HG02678 (cell line): ENCODE data around the gene CACNG6.
"Not testable (repeated sequence)": the region's sequence is repeated elsewhere in the genome, so short reads cannot be mapped to it uniquely, and the experiment has no call there.

Source experiments
- ATAC-seq: cut with Tn5 transposase; IDR thresholded peaks from one replicate; pipeline ENCODE4 v1.9.1; 2021; ENCODE audit warnings: mild to moderate bottlenecking, moderate library complexity; ENCODE audit not compliant: unreplicated experiment

The CACNG6 gene

GRCh38 chr19:53999694-54000093 is 8.3 kb downstream of the CACNG6 start:
- ATAC-seq: no peak

- no peak for ATAC-seq
Measured at GRCh38 chr19:54001496-54001895, 10.1 kb downstream of the CACNG6 start.

GRCh38 chr19:54002495-54003315 is 11.3 kb downstream of the CACNG6 start:
- ATAC-seq: no peak

- no peak for ATAC-seq
Measured at GRCh38 chr19:54009440-54009839, 18.0 kb downstream of the CACNG6 start.

GRCh38 chr19:54010474-54010873 is 19.0 kb downstream of the CACNG6 start:
- ATAC-seq: no peak

- ATAC-seq: no peak
Measured at GRCh38 chr19:54011507-54012211, 20.2 kb downstream of the CACNG6 start.

GRCh38 chr19:54013866-54014265 is 22.4 kb downstream of the CACNG6 start:
- ATAC-seq: no peak

GRCh38 chr19:54014920-54015560 is 23.6 kb downstream of the CACNG6 start:
- ATAC-seq: no peak

GRCh38 chr19:54017261-54017660 is 25.8 kb downstream of the CACNG6 start:
- ATAC-seq: no peak

GRCh38 chr19:54021363-54021762 is 29.9 kb downstream of the CACNG6 start:
- ATAC-seq: no peak

- ATAC-seq: no peak
Measured at GRCh38 chr19:54021932-54022331, 30.5 kb downstream of the CACNG6 start.

- ATAC-seq: no peak
Measured at GRCh38 chr19:54023191-54023590, 31.8 kb downstream of the CACNG6 start.

GRCh38 chr19:54024660-54025059 is 33.2 kb downstream of the CACNG6 start:
- no peak for ATAC-seq

GRCh38 chr19:54026656-54027055 is 35.2 kb downstream of the CACNG6 start:
- no peak for ATAC-seq

- no peak for ATAC-seq
Measured at GRCh38 chr19:54029301-54029700, 37.9 kb downstream of the CACNG6 start.

- ATAC-seq: no peak
Measured at GRCh38 chr19:54029930-54030490, 38.6 kb downstream of the CACNG6 start.

GRCh38 chr19:54030895-54031586 is 39.6 kb downstream of the CACNG6 start:
- ATAC-seq: no peak

- no peak for ATAC-seq
Measured at GRCh38 chr19:54035215-54036178, 44.1 kb downstream of the CACNG6 start.

- ATAC-seq: not testable (repeated sequence)
Measured at GRCh38 chr19:54036542-54036941, 45.1 kb downstream of the CACNG6 start.

GRCh38 chr19:54040003-54040402 is 48.6 kb downstream of the CACNG6 start:
- ATAC-seq: no peak
